Measurements from ENCODE around the gene NR1H2.
"Not testable (repeated sequence)": the region's sequence is repeated elsewhere in the genome, so short reads cannot be mapped to it uniquely, and the experiment has no call there.

The NR1H2 gene

DNA sequence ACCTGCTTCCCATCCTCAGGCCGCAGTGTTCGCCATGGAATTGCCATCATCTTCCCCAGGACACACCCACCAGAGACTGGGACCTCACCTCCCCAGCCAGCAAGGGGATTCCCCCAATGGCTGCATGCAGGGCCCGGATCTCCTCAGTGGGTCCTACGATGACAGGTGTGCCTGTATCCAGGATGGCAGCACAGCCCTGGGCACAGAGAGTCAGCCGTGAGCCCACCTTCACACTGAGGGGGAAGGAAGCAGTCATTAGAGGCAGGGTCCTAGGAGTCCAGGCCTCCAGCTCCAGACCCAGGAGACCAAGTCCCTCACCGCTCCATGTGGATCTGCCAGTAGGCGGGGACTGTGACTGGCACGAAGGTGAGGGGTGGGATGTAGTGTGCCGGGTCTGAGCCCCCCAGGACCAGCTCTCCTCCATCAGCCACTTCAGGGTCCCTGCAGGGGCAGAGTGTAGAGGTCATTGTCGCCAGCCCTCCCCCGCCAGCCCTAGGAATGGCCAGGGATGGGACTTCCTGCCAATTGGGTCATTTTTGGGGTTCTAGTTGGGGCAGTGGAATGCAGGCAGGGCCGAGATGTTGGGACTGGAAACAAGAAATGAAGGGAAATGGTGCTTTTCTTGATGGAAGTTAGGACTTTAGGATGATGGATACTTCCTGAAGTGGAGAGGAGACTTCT lies 41.4 kb upstream of the NR1H2 start:
- H4K20me1 ChIP-seq (ENCODE audit: insufficient read depth, low read length) = peaks cover 63% of the 10 kb centered on the region
- peak overlapping the region; percentile 28 for H3K4me2 ChIP-seq (ENCODE audit: low read length)
- no peak overlapping the region for H2AFZ ChIP-seq (ENCODE audit: low read depth, low read length)
- 0 out of 2 replicates have a peak overlapping the region, but pooled peaks have one; percentile 15 for H3K4me3 ChIP-seq (ENCODE audit: low read length)
- no peak overlapping the region for H3K9ac ChIP-seq (ENCODE audit: low read length)
- peaks cover 91% of the 10 kb centered on the region for H3K4me1 ChIP-seq (ENCODE audit: low read length)
- peaks cover 60% of the 10 kb centered on the region for H3K79me2 ChIP-seq (ENCODE audit: low read length)
- peak overlapping the region; percentile 97 for H3K27ac ChIP-seq (ENCODE audit: low read length)
- no peak for TF ChIP-seq EZH2phosphoT487 (IDR thresholded peaks at IDR 0.05; ENCODE audit: low read depth)
- no peak for TF ChIP-seq CTCF (IDR thresholded peaks at IDR 0.05; ENCODE audit: low read depth, low read length)
- 0 out of 2 replicates have a peak, but pooled peaks cover 13% of the 10 kb centered on the region for H3K9me3 ChIP-seq (ENCODE audit: insufficient read depth, low read length)
- H3K27me3 ChIP-seq (ENCODE audit: low read depth, low read length) = no peaks in the 10 kb centered on the region
- peaks cover 76% of the 10 kb centered on the region for H3K36me3 ChIP-seq (replicated peaks; ENCODE audit: low read depth, low read length)

GRCh38 chr19:50337031-50337430 lies 39.2 kb upstream of the NR1H2 start:
- H3K4me3 ChIP-seq (ENCODE audit: low read length); H2AFZ ChIP-seq (ENCODE audit: low read depth, low read length); H3K9ac ChIP-seq (ENCODE audit: low read length); H3K27me3 ChIP-seq (ENCODE audit: low read depth, low read length): not testable (repeated sequence)
- H3K4me1 ChIP-seq (ENCODE audit: low read length) = peaks cover 95% of the 10 kb centered on the region
- H3K79me2 ChIP-seq (ENCODE audit: low read length) = peaks cover 82% of the 10 kb centered on the region
- peak overlapping the region; percentile 12; the same call in 1 of the 2 replicates for H3K4me2 ChIP-seq (ENCODE audit: low read length)
- peak overlapping the region; percentile 35 for H3K27ac ChIP-seq (ENCODE audit: low read length)
- H3K36me3 ChIP-seq (replicated peaks; ENCODE audit: low read depth, low read length) = peaks cover 97% of the 10 kb centered on the region
- peaks cover 81% of the 10 kb centered on the region for H4K20me1 ChIP-seq (ENCODE audit: insufficient read depth, low read length)
- peaks cover 29% of the 10 kb centered on the region for H3K9me3 ChIP-seq (ENCODE audit: insufficient read depth, low read length)

- Histone ChIP-seq H3K9ac (ENCODE audit: low read length) (peak overlapping the region; percentile 94; the same call in 1 of the 2 replicates), H3K4me3 (ENCODE audit: low read length) (peak overlapping the region; percentile 78), H3K9me3 (ENCODE audit: insufficient read depth, low read length) (peaks cover 33% of the 10 kb centered on the region), H4K20me1 (ENCODE audit: insufficient read depth, low read length) (peaks cover 62% of the 10 kb centered on the region), H2AFZ (ENCODE audit: low read depth, low read length) (no peak overlapping the region), H3K27me3 (ENCODE audit: low read depth, low read length) (no peaks in the 10 kb centered on the region), H3K4me2 (ENCODE audit: low read length) (peak overlapping the region; percentile 64), H3K36me3 (replicated peaks; ENCODE audit: low read depth, low read length) (peaks cover 82% of the 10 kb centered on the region), H3K27ac (ENCODE audit: low read length) (peak overlapping the region; percentile 92), H3K4me1 (ENCODE audit: low read length) (peaks cover 81% of the 10 kb centered on the region), H3K79me2 (ENCODE audit: low read length) (peaks cover 89% of the 10 kb centered on the region)
- TF ChIP-seq CTCF (IDR thresholded peaks at IDR 0.05; ENCODE audit: low read depth, low read length) (no peak), EZH2phosphoT487 (IDR thresholded peaks at IDR 0.05; ENCODE audit: low read depth) (no peak)
These were observed 35.9 kb upstream of the NR1H2 start for GRCh38 chr19:50340331-50340730.

- Histone ChIP-seq H3K4me3 (ENCODE audit: low read length) (peak overlapping the region; percentile 78), H3K27me3 (ENCODE audit: low read depth, low read length) (no peaks in the 10 kb centered on the region), H3K9me3 (ENCODE audit: insufficient read depth, low read length) (peaks cover 33% of the 10 kb centered on the region), H2AFZ (ENCODE audit: low read depth, low read length) (no peak overlapping the region), H3K9ac (ENCODE audit: low read length) (peak overlapping the region; percentile 94), H3K36me3 (replicated peaks; ENCODE audit: low read depth, low read length) (peaks cover 75% of the 10 kb centered on the region), H3K4me1 (ENCODE audit: low read length) (peaks cover 82% of the 10 kb centered on the region), H3K27ac (ENCODE audit: low read length) (peak overlapping the region; percentile 92), H3K79me2 (ENCODE audit: low read length) (peaks cover 85% of the 10 kb centered on the region), H4K20me1 (ENCODE audit: insufficient read depth, low read length) (peaks cover 56% of the 10 kb centered on the region), H3K4me2 (ENCODE audit: low read length) (peak overlapping the region; percentile 64)
- TF ChIP-seq EZH2phosphoT487 (IDR thresholded peaks at IDR 0.05; ENCODE audit: low read depth) = no peak
- no peak for TF ChIP-seq CTCF (IDR thresholded peaks at IDR 0.05; ENCODE audit: low read depth, low read length)
These were observed 35.1 kb upstream of the NR1H2 start for GRCh38 chr19:50341091-50341564.
